NCI-H1694 (cell line): ENCODE measurements around the gene PHACTR3.

Experiments
- DNase-seq: peaks from one replicate; lab custom pipeline; 2025; lab: John Stamatoyannopoulos, UW

The PHACTR3 gene

GRCh38 chr20:59800309-59800708, 196.0 kb downstream of the PHACTR3 start:
- no peak for DNase-seq

GRCh38 chr20:59802018-59802417, 197.7 kb downstream of the PHACTR3 start:
- no peak for DNase-seq

- DNase-seq = no peak
Observed at GRCh38 chr20:59802471-59803221, 198.3 kb downstream of the PHACTR3 start.

- DNase-seq = no peak
Observed at GRCh38 chr20:59804347-59804746, 200.0 kb downstream of the PHACTR3 start.

- no peak for DNase-seq
Observed at GRCh38 chr20:59804871-59805665, 200.7 kb downstream of the PHACTR3 start.

- no peak for DNase-seq
Observed at GRCh38 chr20:59805786-59806577, 201.6 kb downstream of the PHACTR3 start.

- no peak for DNase-seq
Observed at GRCh38 chr20:59806578-59806975, 202.2 kb downstream of the PHACTR3 start.

- no peak for DNase-seq
Observed at GRCh38 chr20:59807909-59808728, 203.8 kb downstream of the PHACTR3 start.

GRCh38 chr20:59808729-59809381, 204.5 kb downstream of the PHACTR3 start:
- DNase-seq = no peak

- DNase-seq = no peak
Observed at GRCh38 chr20:59809630-59810448, 205.5 kb downstream of the PHACTR3 start.

GRCh38 chr20:59810449-59811187, 206.3 kb downstream of the PHACTR3 start:
- no peak for DNase-seq

- no peak for DNase-seq
Observed at GRCh38 chr20:59811681-59812171, 207.4 kb downstream of the PHACTR3 start.

GRCh38 chr20:59812286-59813125, 208.2 kb downstream of the PHACTR3 start:
- no peak for DNase-seq

- DNase-seq = no peak
Observed at GRCh38 chr20:59813126-59813947, 209.0 kb downstream of the PHACTR3 start.

GRCh38 chr20:59813948-59814839, 209.9 kb downstream of the PHACTR3 start:
- no peak for DNase-seq

- no peak for DNase-seq
Observed at GRCh38 chr20:59814840-59815340, 210.6 kb downstream of the PHACTR3 start.
